IPS DF 6.9 (cell line): Measurements from ENCODE around the gene HDAC1.

Experiments
- DNase-seq: peaks from one replicate; pipeline ENCODE4 v3.0.0-alpha.2; 2013; ENCODE audit warnings: low read depth, low spot score
- H3K27ac ChIP-seq: one replicate; pipeline ENCODE4 v1.5.1; 2013; ENCODE audit warnings: low read length, control low read depth
- H3K27me3 ChIP-seq: 2 replicates; pipeline ENCODE4 v1.6.1; 2013; ENCODE audit warnings: mild to moderate bottlenecking, low read length; ENCODE audit not compliant: control insufficient read depth, insufficient read depth
- H3K36me3 ChIP-seq: 2 replicates; pipeline ENCODE4 v1.6.1; 2013; ENCODE audit warnings: low read length; ENCODE audit not compliant: control insufficient read depth, insufficient read depth
- H3K4me1 ChIP-seq: 2 replicates; pipeline ENCODE4 v1.6.1; 2013; ENCODE audit warnings: low read length; ENCODE audit not compliant: control insufficient read depth, insufficient read depth
- H3K4me3 ChIP-seq: 2 replicates; pipeline ENCODE4 v1.5.1; 2013; ENCODE audit warnings: mild to moderate bottlenecking, low read length
- H3K9me3 ChIP-seq: 2 replicates; pipeline ENCODE4 v1.6.1; 2013; ENCODE audit warnings: low read length, inconsistent platforms; ENCODE audit not compliant: control insufficient read depth, insufficient read depth
- WGBS: extraction: QIAGEN DNeasy Blood & Tissue Kit; methylation state at CpG from one replicate; pipeline ENCODE4 v1.1.7; 2013; ENCODE audit warnings: mixed read lengths, missing lambda C conversion rate; ENCODE audit not compliant: insufficient read length, insufficient coverage; 5-methylcytosine and 5-hydroxymethylcytosine counted together

Gene HDAC1

GRCh38 chr1:32291708-32292538 lies at the start of gene HDAC1:
HDAC1 (plus strand) TSS chr1:32292083; CDS start chr1:32292170, 87 bp downstream.
- H3K27ac ChIP-seq: no peak within 1 kb of the TSS
- no CpG with 5 or more reads among the region's 67 CpGs for WGBS

GRCh38 chr1:32242341-32242851 lies 49.5 kb upstream of the HDAC1 start:
- no peaks in the 10 kb centered on the region for H3K4me1 ChIP-seq
- no peak for DNase-seq
- no peak overlapping the region for H3K27ac ChIP-seq
- H3K9me3 ChIP-seq: no peaks in the 10 kb centered on the region
- no CpG with 5 or more reads among the region's 7 CpGs for WGBS
- H3K4me3 ChIP-seq: no peak overlapping the region
- H3K36me3 ChIP-seq: no peaks in the 10 kb centered on the region
- no peaks in the 10 kb centered on the region for H3K27me3 ChIP-seq

More at GRCh38 chr1:32291708-32292538, at the start of gene HDAC1:
- DNase-seq: no peak
- Histone ChIP-seq H3K27me3 (no peaks in the 10 kb centered on the region), H3K4me1 (no peaks in the 10 kb centered on the region; the same call in 1 of the 2 replicates), H3K36me3 (no peaks in the 10 kb centered on the region), H3K4me3 (peak within 1 kb of the TSS; percentile 86), H3K9me3 (no peaks in the 10 kb centered on the region)

- DNase-seq: no peak
- Histone ChIP-seq H3K27ac (no peak within 1 kb of the TSS), H3K27me3 (no peaks in the 10 kb centered on the region), H3K4me3 (no peak within 1 kb of the TSS), H3K4me1 (peaks cover 5% of the 10 kb centered on the region; the same call in 1 of the 2 replicates), H3K36me3 (no peaks in the 10 kb centered on the region), H3K9me3 (no peaks in the 10 kb centered on the region)
- no CpG with 5 or more reads among the region's 3 CpGs for WGBS
Measured at GRCh38 chr1:32246888-32247273, 45.0 kb upstream of the HDAC1 start, which contains the start of gene FAM167B. FAM167B (plus strand) TSS chr1:32247222; CDS start chr1:32247422, 200 bp downstream.

GRCh38 chr1:32247452-32247851 lies 44.4 kb upstream of the HDAC1 start:
- no peak for DNase-seq
- H3K36me3 ChIP-seq: no peaks in the 10 kb centered on the region
- WGBS: no CpG with 5 or more reads among the region's 12 CpGs
- H3K27ac ChIP-seq: no peak overlapping the region
- no peak overlapping the region for H3K4me3 ChIP-seq
- no peaks in the 10 kb centered on the region for H3K27me3 ChIP-seq
- H3K4me1 ChIP-seq: peaks cover 6% of the 10 kb centered on the region; the same call in 1 of the 2 replicates
- no peaks in the 10 kb centered on the region for H3K9me3 ChIP-seq

- DNase-seq: no peak
- peaks cover 6% of the 10 kb centered on the region; the same call in 1 of the 2 replicates for H3K4me1 ChIP-seq
- H3K27ac ChIP-seq: no peak overlapping the region
- H3K9me3 ChIP-seq: no peaks in the 10 kb centered on the region
- no CpG with 5 or more reads among the region's 31 CpGs for WGBS
- H3K27me3 ChIP-seq: no peaks in the 10 kb centered on the region
- H3K4me3 ChIP-seq: peak overlapping the region; percentile 18; the same call in 1 of the 2 replicates
- no peaks in the 10 kb centered on the region for H3K36me3 ChIP-seq
Measured at GRCh38 chr1:32247983-32248889, 43.6 kb upstream of the HDAC1 start.

GRCh38 chr1:32249831-32250525 lies 41.9 kb upstream of the HDAC1 start:
- no peaks in the 10 kb centered on the region for H3K36me3 ChIP-seq
- WGBS: no CpG with 5 or more reads among the region's 9 CpGs
- H3K9me3 ChIP-seq: no peaks in the 10 kb centered on the region
- H3K27ac ChIP-seq: no peak overlapping the region
- DNase-seq: no peak
- H3K4me1 ChIP-seq: peaks cover 6% of the 10 kb centered on the region; the same call in 1 of the 2 replicates
- H3K4me3 ChIP-seq: no peak overlapping the region
- H3K27me3 ChIP-seq: no peaks in the 10 kb centered on the region

- H3K4me3 ChIP-seq: no peak within 1 kb of the TSS
Measured at GRCh38 chr1:32250893-32251716, 40.8 kb upstream of the HDAC1 start, which contains the start of gene LCK. LCK (plus strand) TSS chr1:32251265; CDS start chr1:32274330, 23,065 bp downstream.

GRCh38 chr1:32255072-32256071 lies 36.5 kb upstream of the HDAC1 start:
- H3K9me3 ChIP-seq: no peaks in the 10 kb centered on the region
- H3K36me3 ChIP-seq: no peaks in the 10 kb centered on the region
- WGBS: no CpG with 5 or more reads among the region's 10 CpGs
- H3K4me1 ChIP-seq: peaks cover 1% of the 10 kb centered on the region; the same call in 1 of the 2 replicates
- no peak for DNase-seq
- H3K27me3 ChIP-seq: no peaks in the 10 kb centered on the region
- no peak overlapping the region for H3K4me3 ChIP-seq
- no peak overlapping the region for H3K27ac ChIP-seq

More at GRCh38 chr1:32250893-32251716, 40.8 kb upstream of the HDAC1 start, which contains the start of gene LCK:
- DNase-seq: no peak
- Histone ChIP-seq H3K36me3 (no peaks in the 10 kb centered on the region), H3K9me3 (no peaks in the 10 kb centered on the region), H3K27me3 (no peaks in the 10 kb centered on the region), H3K4me1 (peaks cover 6% of the 10 kb centered on the region; the same call in 1 of the 2 replicates), H3K27ac (no peak within 1 kb of the TSS)
- no CpG with 5 or more reads among the region's 25 CpGs for WGBS
